OCI-LY3 (cell line): ENCODE data around the gene CKAP4.

Source experiments
- H2AFZ ChIP-seq: fragments of 200-600, 300-600 bp; shearing (Covaris generic); 2 replicates; pipeline ENCODE4 v1.6.0; 2014; ENCODE audit warnings: antibody characterized with exemption, low read depth, low read length
- H3K27ac ChIP-seq: fragments of 200-600, 300-600 bp; sonication (generic); 2 replicates; pipeline ENCODE4 v1.5.1; 2014; ENCODE audit warnings: mild to moderate bottlenecking, low read length, moderate library complexity, mixed read lengths
- H3K27me3 ChIP-seq: fragments of 200-600, 300-600 bp; sonication (generic); 2 replicates; pipeline ENCODE4 v1.6.1; 2014; ENCODE audit warnings: low read depth, low read length, mixed read lengths
- H3K36me3 ChIP-seq: fragments of 200-600, 300-600 bp; sonication (generic); replicated peaks from 2 replicates; pipeline ENCODE3; 2014; ENCODE audit warnings: low read depth, low read length, mixed read lengths
- H3K4me1 ChIP-seq: fragments of 300-600, 200-600 bp; sonication (generic); 2 replicates; pipeline ENCODE4 v1.6.1; 2014; ENCODE audit warnings: low read length, mixed read lengths
- H3K4me2 ChIP-seq: fragments of 200-600, 300-600 bp; sonication (generic); 2 replicates; pipeline ENCODE4 v1.6.1; 2014; ENCODE audit warnings: low read length, mixed read lengths
- H3K4me3 ChIP-seq: fragments of 300-600, 200-600 bp; sonication (generic); 2 replicates; pipeline ENCODE4 v1.5.1; 2014; ENCODE audit warnings: antibody characterized with exemption, mild to moderate bottlenecking, low read length, moderate library complexity
- H3K79me2 ChIP-seq: fragments of 300-600, 200-600 bp; shearing (Covaris generic); 2 replicates; pipeline ENCODE4 v1.6.1; 2014; ENCODE audit warnings: mild to moderate bottlenecking, low read length, mixed read lengths
- H3K9ac ChIP-seq: fragments of 300-600, 200-600 bp; shearing (Covaris generic); 2 replicates; pipeline ENCODE4 v1.6.0; 2014; ENCODE audit warnings: mild to moderate bottlenecking, low read length, moderate library complexity
- H3K9me3 ChIP-seq: fragments of 200-600, 300-600 bp; shearing (Covaris generic); 2 replicates; pipeline ENCODE4 v1.6.1; 2014; ENCODE audit warnings: low read length, mixed read lengths; ENCODE audit not compliant: insufficient read depth
- H4K20me1 ChIP-seq: fragments of 200-600, 300-600 bp; sonication (generic); 2 replicates; pipeline ENCODE4 v1.6.1; 2016; ENCODE audit warnings: low read length, mixed read lengths; ENCODE audit not compliant: insufficient read depth
- EZH2phosphoT487 ChIP-seq: fragments of 200-600 bp; shearing (Covaris generic); IDR thresholded peaks from 2 replicates; pipeline ENCODE4 v1.6.1; 2018; ENCODE audit warnings: antibody characterized with exemption, mixed run types, low read depth
- TF ChIP-seq, protein P1 (sequence below): fragments of 200-600, 300-600 bp; sonication (generic); IDR thresholded peaks from 2 replicates; pipeline ENCODE4 v1.5.1; 2014; ENCODE audit warnings: antibody characterized with exemption, low read length, low read depth

The CKAP4 gene

DNA sequence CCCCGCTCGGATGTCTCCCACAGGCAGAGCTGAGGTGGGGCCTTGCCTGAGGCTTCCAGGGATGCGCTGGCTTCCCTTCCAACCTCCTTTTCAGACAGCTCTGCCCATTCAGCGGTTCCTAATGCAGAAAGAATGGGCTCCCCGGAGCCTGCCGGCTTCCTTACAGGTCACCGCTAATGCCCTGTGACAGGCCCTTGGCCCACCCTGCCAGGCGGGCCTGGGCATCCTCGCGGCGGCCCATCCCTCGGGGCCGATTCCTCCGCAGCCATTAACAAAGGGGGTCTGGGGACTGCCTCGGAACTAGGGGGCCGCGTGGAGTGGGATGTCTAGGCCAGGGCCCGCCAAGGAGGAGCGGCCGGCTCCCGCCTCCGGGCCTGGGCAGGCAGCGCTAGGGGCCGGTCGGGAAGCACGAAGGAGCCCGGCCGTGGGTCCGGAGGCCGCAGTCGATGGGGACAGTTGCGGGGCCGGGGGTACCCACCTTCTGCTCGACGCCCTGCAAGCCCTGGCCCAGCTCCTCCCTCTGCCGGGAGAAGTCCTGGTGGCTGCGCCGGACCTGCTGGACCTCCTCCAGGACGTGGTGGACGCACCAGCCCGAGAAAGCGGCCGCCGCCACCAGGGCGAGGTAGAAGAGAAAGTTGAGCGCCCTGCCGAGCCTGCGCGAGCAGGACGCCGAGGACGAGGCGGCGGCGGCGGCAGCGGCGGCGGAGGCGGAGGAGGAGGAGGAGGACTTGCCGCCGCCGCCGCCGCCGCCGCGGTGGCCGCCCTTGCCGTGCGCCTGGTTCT is 738 bp downstream of the CKAP4 start:
- TF ChIP-seq, protein P1, sequence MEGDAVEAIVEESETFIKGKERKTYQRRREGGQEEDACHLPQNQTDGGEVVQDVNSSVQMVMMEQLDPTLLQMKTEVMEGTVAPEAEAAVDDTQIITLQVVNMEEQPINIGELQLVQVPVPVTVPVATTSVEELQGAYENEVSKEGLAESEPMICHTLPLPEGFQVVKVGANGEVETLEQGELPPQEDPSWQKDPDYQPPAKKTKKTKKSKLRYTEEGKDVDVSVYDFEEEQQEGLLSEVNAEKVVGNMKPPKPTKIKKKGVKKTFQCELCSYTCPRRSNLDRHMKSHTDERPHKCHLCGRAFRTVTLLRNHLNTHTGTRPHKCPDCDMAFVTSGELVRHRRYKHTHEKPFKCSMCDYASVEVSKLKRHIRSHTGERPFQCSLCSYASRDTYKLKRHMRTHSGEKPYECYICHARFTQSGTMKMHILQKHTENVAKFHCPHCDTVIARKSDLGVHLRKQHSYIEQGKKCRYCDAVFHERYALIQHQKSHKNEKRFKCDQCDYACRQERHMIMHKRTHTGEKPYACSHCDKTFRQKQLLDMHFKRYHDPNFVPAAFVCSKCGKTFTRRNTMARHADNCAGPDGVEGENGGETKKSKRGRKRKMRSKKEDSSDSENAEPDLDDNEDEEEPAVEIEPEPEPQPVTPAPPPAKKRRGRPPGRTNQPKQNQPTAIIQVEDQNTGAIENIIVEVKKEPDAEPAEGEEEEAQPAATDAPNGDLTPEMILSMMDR: no peak
- TF ChIP-seq EZH2phosphoT487: no peak
- no peaks in the 10 kb centered on the region for H3K79me2 ChIP-seq
- no peaks in the 10 kb centered on the region for H3K9me3 ChIP-seq
- H4K20me1 ChIP-seq: no peaks in the 10 kb centered on the region
- peaks cover 32% of the 10 kb centered on the region for H3K27me3 ChIP-seq
- H3K27ac ChIP-seq: no peak overlapping the region
- H3K9ac ChIP-seq: peak overlapping the region; percentile 49; the same call in 1 of the 2 replicates
- H3K36me3 ChIP-seq: no peaks in the 10 kb centered on the region
- H3K4me3 ChIP-seq: peak overlapping the region; percentile 74
- peak overlapping the region; percentile 60 for H3K4me2 ChIP-seq
- H2AFZ ChIP-seq: no peak overlapping the region
- H3K4me1 ChIP-seq: no peaks in the 10 kb centered on the region

DNA sequence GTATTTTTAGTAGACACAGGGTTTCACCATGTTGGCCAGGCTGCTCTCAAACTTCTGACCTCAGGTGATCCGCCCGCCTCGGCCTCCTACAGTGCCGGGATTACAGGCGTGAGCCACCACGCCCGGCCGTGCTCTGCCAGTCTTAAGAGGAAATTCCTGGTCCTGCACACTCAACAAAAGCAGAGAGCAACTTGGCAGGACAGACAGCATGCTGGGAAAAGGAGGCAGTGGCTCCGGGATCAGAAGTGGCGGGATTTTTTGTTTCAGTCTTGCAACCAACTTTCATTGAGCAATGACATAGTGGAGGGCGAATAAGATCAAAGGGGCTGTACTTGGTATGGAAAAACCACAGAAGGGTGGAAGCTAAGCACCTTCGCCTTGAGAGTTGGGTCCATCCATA is 2.1 kb downstream of the CKAP4 start:
- Histone ChIP-seq H4K20me1 (no peaks in the 10 kb centered on the region), H3K27ac (no peak overlapping the region), H3K4me1 (no peaks in the 10 kb centered on the region)

DNA sequence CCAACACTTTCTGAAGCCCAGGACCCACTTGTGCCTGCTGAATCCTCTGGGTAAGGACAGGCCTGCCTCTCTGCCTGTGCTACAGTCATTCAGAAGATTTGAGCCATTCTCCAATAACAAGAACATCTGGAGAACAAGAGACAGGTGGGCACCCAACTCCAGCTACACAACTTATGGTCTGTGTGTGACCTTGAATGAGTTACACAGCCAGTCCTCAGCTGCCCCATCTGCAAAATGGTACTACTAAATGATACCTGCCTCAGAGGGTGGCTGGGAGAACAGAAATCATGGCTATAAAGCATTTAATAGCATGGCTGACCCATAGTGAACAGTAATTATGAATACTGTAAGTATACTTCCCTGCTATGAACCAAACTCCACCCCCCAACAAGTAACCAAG is 4.2 kb downstream of the CKAP4 start:
- Histone ChIP-seq H3K9ac (no peak overlapping the region), H3K27ac (no peak overlapping the region), H3K79me2 (no peaks in the 10 kb centered on the region), H3K4me3 (no peak overlapping the region), H3K36me3 (no peaks in the 10 kb centered on the region), H3K4me1 (no peaks in the 10 kb centered on the region), H4K20me1 (no peaks in the 10 kb centered on the region), H3K27me3 (peaks cover 15% of the 10 kb centered on the region), H3K4me2 (no peak overlapping the region), H3K9me3 (no peaks in the 10 kb centered on the region), H2AFZ (no peak overlapping the region)
- TF ChIP-seq, protein P1: no peak
- TF ChIP-seq EZH2phosphoT487: no peak

More for the DNA sequence above, 2.1 kb downstream of the CKAP4 start:
- Histone ChIP-seq H3K36me3 (no peaks in the 10 kb centered on the region), H3K79me2 (no peaks in the 10 kb centered on the region), H3K9ac (no peak overlapping the region), H3K9me3 (no peaks in the 10 kb centered on the region), H2AFZ (no peak overlapping the region), H3K4me2 (no peak overlapping the region), H3K27me3 (peaks cover 32% of the 10 kb centered on the region), H3K4me3 (no peak overlapping the region)
- TF ChIP-seq, protein P1: no peak
- TF ChIP-seq EZH2phosphoT487: no peak

GRCh38 chr12:106240821-106241220 is 7.0 kb downstream of the CKAP4 start:
- Histone ChIP-seq H2AFZ (no peak overlapping the region), H3K36me3 (no peaks in the 10 kb centered on the region), H3K4me2 (no peak overlapping the region), H3K9me3 (no peaks in the 10 kb centered on the region), H3K27ac (no peak overlapping the region), H3K27me3 (peaks cover 10% of the 10 kb centered on the region), H3K79me2 (no peaks in the 10 kb centered on the region), H4K20me1 (no peaks in the 10 kb centered on the region), H3K9ac (no peak overlapping the region), H3K4me3 (no peak overlapping the region), H3K4me1 (no peaks in the 10 kb centered on the region)
- TF ChIP-seq, protein P1: no peak
